Measurements from ENCODE around the gene KATNB1. TPM values are rescaled to one million over a fixed set of nuclear protein-coding genes. Genes with fewer than 3 reads are reported as not detected.

The KATNB1 gene
- polyA plus RNA-seq, 2 of the 4 experiments (the other 2 are of a cell fraction): 21.0 to 21.1 TPM

- FAIRE-seq (no peak), DNase-seq (ENCODE audit: low read depth in 1 of 2, low spot score in 1 of 2) (no peak), ATAC-seq (no peak)
- ChIA-PET POLR2A (no interaction called here), CTCF (interaction anchor here (1.0 to 5.0 kb wide), 3 partner anchors 33 to 149 kb away, joined by 4 to 42 read pairs (median 4); no protein-coding TSS in a partner anchor)
- H3K4me3 ChIP-seq: no peak overlapping the region
- WGBS (ENCODE audit: missing lambda C conversion rate): 52% methylated on average over 5 of the region's 5 CpGs
- no peaks in the 10 kb centered on the region for H3K9me3 ChIP-seq
- TF ChIP-seq EHF (CRISPR knock-in tag; IDR thresholded peaks at IDR 0.05) (no peak), NR3C1 (IDR thresholded peaks at IDR 0.05) (no peak), FOXS1 (CRISPR knock-in tag; IDR thresholded peaks at IDR 0.05) (no peak), CBX8 (IDR thresholded peaks at IDR 0.05) (no peak)
- peaks cover 15% of the 10 kb centered on the region; the same call in 2 of the 3 replicates for H3K4me1 ChIP-seq
- H3K27ac ChIP-seq: 0 out of 6 replicates have a peak overlapping the region, but pooled peaks of 1 of the 2 experiments have one; percentile 5
- H3K4me2 ChIP-seq: peak overlapping the region; percentile 28; the same call in 1 of the 3 replicates
Measured at GRCh38 chr16:57725151-57725550, 10.4 kb upstream of the KATNB1 start.

- CTCF ChIA-PET: interaction anchor here (0.9 to 5.0 kb wide), 2 partner anchors 75 to 150 kb away, joined by 5 to 42 read pairs; no protein-coding TSS in a partner anchor
- H3K4me2 ChIP-seq: peak overlapping the region; percentile 28; the same call in 1 of the 3 replicates
- no peak overlapping the region for H3K27ac ChIP-seq
- ATAC-seq (no peak), DNase-seq (ENCODE audit: low read depth in 1 of 2, low spot score in 1 of 2) (no peak), FAIRE-seq (no peak)
- H3K4me3 ChIP-seq: no peak overlapping the region
- POLR2A ChIA-PET: no interaction called here
- peaks cover 12% of the 10 kb centered on the region; the same call in 2 of the 3 replicates for H3K4me1 ChIP-seq
- H3K9me3 ChIP-seq: no peaks in the 10 kb centered on the region
- 51% methylated on average over 5 of the region's 5 CpGs for WGBS (ENCODE audit: missing lambda C conversion rate)
- TF ChIP-seq SREBF2 (IDR thresholded peaks at IDR 0.05): no peak
- TF ChIP-seq ZFP36 (IDR thresholded peaks at IDR 0.05; ENCODE audit: borderline replicate concordance, partially characterized antibody): peak; percentile 34
Measured at GRCh38 chr16:57725554-57725953, 10.0 kb upstream of the KATNB1 start.

- no peak for TF ChIP-seq JUN (IDR thresholded peaks at IDR 0.05)
- Histone ChIP-seq H3K4me2 (no peak overlapping the region), H3K4me1 (peaks cover 10% of the 10 kb centered on the region; the same call in 1 of the 3 replicates), H3K27ac (no peak overlapping the region), H3K9me3 (no peaks in the 10 kb centered on the region), H3K4me3 (no peak overlapping the region)
- DNase-seq (ENCODE audit: low read depth in 1 of 2, low spot score in 1 of 2): no peak
- ChIA-PET CTCF (interaction anchor here (0.9 to 5.0 kb wide), 2 partner anchors 75 to 150 kb away, joined by 5 to 42 read pairs; no protein-coding TSS in a partner anchor), POLR2A (no interaction called here)
- FAIRE-seq: no peak
- 92% methylated on average over 30 of the region's 30 CpGs for WGBS (ENCODE audit: missing lambda C conversion rate)
- no peak for ATAC-seq
Measured at GRCh38 chr16:57725976-57726375, 9.6 kb upstream of the KATNB1 start.

- no peak for DNase-seq (ENCODE audit: low read depth in 1 of 2, low spot score in 1 of 2)
- Histone ChIP-seq H3K27ac (no peak overlapping the region), H3K9me3 (no peaks in the 10 kb centered on the region), H3K4me3 (no peak overlapping the region), H3K4me2 (no peak overlapping the region), H3K4me1 (peaks cover 10% of the 10 kb centered on the region; the same call in 1 of the 3 replicates)
- 55% methylated on average over 7 of the region's 7 CpGs for WGBS (ENCODE audit: missing lambda C conversion rate)
- CTCF ChIA-PET: interaction anchor here (0.6 to 5.0 kb wide), 4 partner anchors 8 to 151 kb away, joined by 3 to 42 read pairs (median 4); no protein-coding TSS in a partner anchor
- FAIRE-seq: no peak
- no peak for ATAC-seq
- TF ChIP-seq FOXS1 (CRISPR knock-in tag; IDR thresholded peaks at IDR 0.05): no peak
- peak; percentile 45 for TF ChIP-seq ZFP36 (IDR thresholded peaks at IDR 0.05; ENCODE audit: borderline replicate concordance, partially characterized antibody)
- POLR2A ChIA-PET: no interaction called here
Measured at GRCh38 chr16:57726433-57726947, 9.1 kb upstream of the KATNB1 start.

DNA sequence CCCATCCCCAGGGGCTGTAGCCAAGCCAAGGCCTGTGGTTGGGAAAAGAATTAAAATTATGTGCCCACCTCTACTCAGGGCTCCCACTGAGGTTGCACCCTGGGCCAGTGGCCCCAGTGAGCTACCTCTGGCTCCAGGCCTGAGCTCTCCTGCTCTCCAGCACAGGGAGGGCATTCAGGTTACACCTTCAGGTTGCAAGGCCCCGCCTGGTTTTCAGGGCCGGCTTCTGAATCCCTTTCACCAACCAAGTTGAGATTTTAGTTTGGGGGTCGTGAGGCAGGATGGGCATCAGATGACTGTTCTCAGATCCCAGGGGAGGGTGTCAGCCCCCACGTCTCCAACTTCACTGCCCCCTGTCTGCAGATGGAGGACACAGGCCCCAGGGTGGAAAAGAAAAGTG is 8.0 kb upstream of the KATNB1 start:
- TF ChIP-seq SMC3 (IDR thresholded peaks at IDR 0.05) (no peak), NR3C1 (IDR thresholded peaks at IDR 0.05) (no peak), ZSCAN20 (CRISPR knock-in tag; IDR thresholded peaks at IDR 0.05) (no peak), BCL3 (IDR thresholded peaks at IDR 0.05) (no peak), MAZ (IDR thresholded peaks at IDR 0.05; ENCODE audit: borderline replicate concordance, low read depth, low read length) (no peak), ZNF302 (CRISPR knock-in tag; IDR thresholded peaks at IDR 0.05) (no peak)
- TF ChIP-seq, protein P1, sequence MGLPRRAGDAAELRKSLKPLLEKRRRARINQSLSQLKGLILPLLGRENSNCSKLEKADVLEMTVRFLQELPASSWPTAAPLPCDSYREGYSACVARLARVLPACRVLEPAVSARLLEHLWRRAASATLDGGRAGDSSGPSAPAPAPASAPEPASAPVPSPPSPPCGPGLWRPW (IDR thresholded peaks at IDR 0.05): no peak
- ChIA-PET POLR2A (no interaction called here), CTCF (interaction anchor here (0.6 to 1.2 kb wide), 6 partner anchors 9 to 934 kb away, joined by 3 to 5 read pairs (median 4); no protein-coding TSS in a partner anchor)
- H3K9me3 ChIP-seq: no peaks in the 10 kb centered on the region
- no peak overlapping the region for H3K4me3 ChIP-seq
- no peak overlapping the region for H3K4me2 ChIP-seq
- WGBS (ENCODE audit: missing lambda C conversion rate): 54% methylated on average over 4 of the region's 4 CpGs
- H3K27ac ChIP-seq: no peak overlapping the region
- DNase-seq (ENCODE audit: low read depth in 1 of 2, low spot score in 1 of 2): no peak
- H3K4me1 ChIP-seq: peaks cover 10% of the 10 kb centered on the region; the same call in 1 of the 3 replicates
- ATAC-seq: no peak
- FAIRE-seq: no peak

Data from A549 (cell line).